SU-DHL-6 (cell line): ENCODE results near the gene SSR3.

Experiments
- H2AFZ ChIP-seq: fragments of 200-600 bp; sonication (generic); 2 replicates; pipeline ENCODE4 v1.6.1; 2014; ENCODE audit warnings: low read depth, mild to moderate bottlenecking, moderate library complexity, mixed read lengths, antibody characterized with exemption, low read length; ENCODE audit not compliant: severe bottlenecking
- H3F3A ChIP-seq: fragments of 200-600 bp; shearing (Covaris generic); 2 replicates; pipeline ENCODE4 v1.6.0; 2016; ENCODE audit warnings: antibody characterized with exemption, mild to moderate bottlenecking; ENCODE audit not compliant: insufficient read depth
- H3K27ac ChIP-seq: fragments of 200-600 bp; sonication (generic); 2 replicates; pipeline ENCODE4 v1.5.1; 2016; ENCODE audit warnings: low read depth, mild to moderate bottlenecking, low read length, moderate library complexity, mixed read lengths
- H3K27me3 ChIP-seq: fragments of 200-600 bp; sonication (generic), shearing (Covaris generic); 2 replicates; pipeline ENCODE4 v1.6.0; 2014; ENCODE audit warnings: mild to moderate bottlenecking, low read length
- H3K36me3 ChIP-seq: fragments of 200-600 bp; sonication (generic); 2 replicates; pipeline ENCODE4 v1.6.1; 2014; ENCODE audit warnings: mild to moderate bottlenecking, low read length, mixed read lengths
- H3K4me2 ChIP-seq: fragments of 300-600, 200-600 bp; shearing (Covaris generic), sonication (generic); 2 replicates; pipeline ENCODE4 v1.6.0; 2014; ENCODE audit warnings: low read length, low read depth, mild to moderate bottlenecking; ENCODE audit not compliant: poor library complexity, severe bottlenecking
- H3K4me3 ChIP-seq: fragments of 200-600 bp; sonication (generic); 2 replicates; pipeline ENCODE4 v1.5.1; 2014; ENCODE audit warnings: antibody characterized with exemption, low read length, mild to moderate bottlenecking, mixed read lengths; ENCODE audit not compliant: insufficient read depth, poor library complexity, severe bottlenecking
- H3K79me2 ChIP-seq: fragments of 200-600 bp; sonication (generic); 2 replicates; pipeline ENCODE4 v1.6.1; 2014; ENCODE audit warnings: mild to moderate bottlenecking, low read length, moderate library complexity; ENCODE audit not compliant: insufficient read depth
- H3K9ac ChIP-seq: fragments of 200-600 bp; sonication (generic); 2 replicates; pipeline ENCODE4 v1.7.0; 2014; ENCODE audit warnings: mild to moderate bottlenecking, low read length
- H3K9me2 ChIP-seq: fragments of 200-600 bp; sonication (generic); replicated peaks from 2 replicates; pipeline ENCODE4 v1.6.1; 2014; ENCODE audit warnings: low read length; ENCODE audit not compliant: insufficient read depth
- H3K9me3 ChIP-seq: fragments of 200-600 bp; sonication (generic); 2 replicates; pipeline ENCODE4 v1.6.1; 2014; ENCODE audit warnings: low read length, mixed read lengths; ENCODE audit not compliant: insufficient read depth
- H4K20me1 ChIP-seq: fragments of 200-600 bp; sonication (generic); 2 replicates; pipeline ENCODE4 v1.6.1; 2014; ENCODE audit warnings: low read depth, mild to moderate bottlenecking, antibody characterized with exemption, low read length, moderate library complexity, mixed read lengths
- EZH2phosphoT487 ChIP-seq: fragments of 200-600 bp; sonication (generic), shearing (Covaris generic); conservative IDR thresholded peaks from 2 replicates; pipeline ENCODE4 v1.6.1; 2018; ENCODE audit warnings: mild to moderate bottlenecking, antibody characterized with exemption, low read length, moderate library complexity, mixed read lengths
- TF ChIP-seq, protein P1 (sequence below): fragments of 200-600 bp; sonication (generic); IDR thresholded peaks from one replicate; pipeline ENCODE4 v1.5.1; 2017; ENCODE audit warnings: antibody characterized with exemption, mild to moderate bottlenecking, low read length, moderate library complexity; ENCODE audit not compliant: insufficient read depth, poor library complexity, severe bottlenecking

SSR3 gene

DNA sequence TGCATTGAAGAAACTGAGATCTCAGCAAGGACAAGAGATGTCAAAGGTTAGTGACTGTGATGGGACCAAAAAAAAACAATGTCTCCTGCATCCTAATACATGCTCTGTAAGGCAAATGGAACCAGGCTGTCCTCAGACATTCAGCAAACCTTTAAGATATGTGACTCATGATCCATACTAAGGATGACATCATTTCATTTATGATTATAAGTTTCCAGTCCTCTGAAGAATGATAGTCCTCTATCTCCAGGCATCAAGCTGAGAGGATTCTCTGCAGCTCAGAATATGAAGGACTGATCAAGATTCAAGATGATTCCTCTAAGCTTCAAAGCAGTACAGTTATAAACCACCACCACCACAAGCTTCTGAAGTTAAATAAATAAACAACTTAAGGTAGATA lies 47.6 kb downstream of the SSR3 start:
- no peaks in the 10 kb centered on the region for H3K27me3 ChIP-seq
- H3K27ac ChIP-seq = no peak overlapping the region
- no peaks in the 10 kb centered on the region for H4K20me1 ChIP-seq
- TF ChIP-seq, protein P1, sequence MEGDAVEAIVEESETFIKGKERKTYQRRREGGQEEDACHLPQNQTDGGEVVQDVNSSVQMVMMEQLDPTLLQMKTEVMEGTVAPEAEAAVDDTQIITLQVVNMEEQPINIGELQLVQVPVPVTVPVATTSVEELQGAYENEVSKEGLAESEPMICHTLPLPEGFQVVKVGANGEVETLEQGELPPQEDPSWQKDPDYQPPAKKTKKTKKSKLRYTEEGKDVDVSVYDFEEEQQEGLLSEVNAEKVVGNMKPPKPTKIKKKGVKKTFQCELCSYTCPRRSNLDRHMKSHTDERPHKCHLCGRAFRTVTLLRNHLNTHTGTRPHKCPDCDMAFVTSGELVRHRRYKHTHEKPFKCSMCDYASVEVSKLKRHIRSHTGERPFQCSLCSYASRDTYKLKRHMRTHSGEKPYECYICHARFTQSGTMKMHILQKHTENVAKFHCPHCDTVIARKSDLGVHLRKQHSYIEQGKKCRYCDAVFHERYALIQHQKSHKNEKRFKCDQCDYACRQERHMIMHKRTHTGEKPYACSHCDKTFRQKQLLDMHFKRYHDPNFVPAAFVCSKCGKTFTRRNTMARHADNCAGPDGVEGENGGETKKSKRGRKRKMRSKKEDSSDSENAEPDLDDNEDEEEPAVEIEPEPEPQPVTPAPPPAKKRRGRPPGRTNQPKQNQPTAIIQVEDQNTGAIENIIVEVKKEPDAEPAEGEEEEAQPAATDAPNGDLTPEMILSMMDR = no peak
- no peak for TF ChIP-seq EZH2phosphoT487
- no peak overlapping the region for H3K9ac ChIP-seq
- H2AFZ ChIP-seq = no peak overlapping the region
- H3K4me2 ChIP-seq = no peak overlapping the region
- H3K9me3 ChIP-seq = no peaks in the 10 kb centered on the region
- H3F3A ChIP-seq = no peaks in the 10 kb centered on the region
- H3K79me2 ChIP-seq = no peaks in the 10 kb centered on the region
- no peaks in the 10 kb centered on the region for H3K9me2 ChIP-seq
- H3K36me3 ChIP-seq = no peaks in the 10 kb centered on the region
- H3K4me3 ChIP-seq = no peak overlapping the region

DNA sequence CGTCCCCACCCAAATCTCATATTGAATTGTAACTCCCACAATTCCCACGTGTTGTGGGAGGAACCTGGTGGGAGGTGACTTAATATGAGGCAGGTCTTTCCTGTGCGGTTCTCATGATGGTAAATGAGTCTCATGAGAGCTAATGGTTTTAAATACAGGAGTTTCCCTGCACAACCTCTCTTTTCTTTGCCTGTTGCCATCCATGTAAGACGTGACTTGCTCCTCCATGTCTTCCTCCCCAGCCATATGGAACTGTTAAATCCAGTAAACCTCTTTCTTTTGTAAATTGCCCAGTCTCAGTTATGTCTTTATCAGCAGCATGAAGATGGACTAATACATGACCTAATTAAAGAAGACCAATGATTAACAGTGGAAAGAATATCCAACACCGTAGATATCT lies 56.6 kb downstream of the SSR3 start:
- H3F3A ChIP-seq = no peaks in the 10 kb centered on the region
- peaks cover 15% of the 10 kb centered on the region; the same call in 1 of the 2 replicates for H3K9me3 ChIP-seq
- no peaks in the 10 kb centered on the region for H3K79me2 ChIP-seq
- no peak overlapping the region for H3K4me3 ChIP-seq
- H3K36me3 ChIP-seq = no peaks in the 10 kb centered on the region
- no peak overlapping the region for H2AFZ ChIP-seq
- no peaks in the 10 kb centered on the region for H4K20me1 ChIP-seq
- TF ChIP-seq, protein P1 = no peak
- no peak for TF ChIP-seq EZH2phosphoT487
- H3K27me3 ChIP-seq = no peaks in the 10 kb centered on the region
- H3K27ac ChIP-seq = no peak overlapping the region
- H3K9ac ChIP-seq = no peak overlapping the region
- no peaks in the 10 kb centered on the region for H3K9me2 ChIP-seq
- no peak overlapping the region for H3K4me2 ChIP-seq

DNA sequence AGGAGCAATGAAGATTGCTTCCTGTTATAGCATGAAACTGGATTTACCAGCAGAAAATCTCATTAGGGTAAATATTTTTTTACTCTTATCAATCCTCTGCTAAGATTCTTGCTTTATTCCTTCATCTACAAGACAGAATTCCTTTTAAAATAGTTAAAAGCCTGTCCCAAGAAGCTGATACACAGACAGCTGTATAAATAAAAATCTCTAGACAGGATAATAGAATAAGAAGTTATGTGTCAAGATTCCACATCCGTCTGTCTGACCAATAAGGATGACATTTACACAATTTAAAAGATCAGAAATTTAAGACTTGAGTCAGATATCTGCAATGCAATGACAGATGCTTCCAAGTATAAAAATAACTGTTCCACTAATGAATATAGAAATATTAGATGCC lies 57.6 kb downstream of the SSR3 start:
- no peak overlapping the region for H3K4me2 ChIP-seq
- no peaks in the 10 kb centered on the region for H3F3A ChIP-seq
- no peaks in the 10 kb centered on the region for H4K20me1 ChIP-seq
- TF ChIP-seq, protein P1 = no peak
- TF ChIP-seq EZH2phosphoT487 = no peak
- no peak overlapping the region for H3K27ac ChIP-seq
- H2AFZ ChIP-seq = no peak overlapping the region
- H3K9me2 ChIP-seq = no peaks in the 10 kb centered on the region
- no peaks in the 10 kb centered on the region for H3K36me3 ChIP-seq
- peaks cover 15% of the 10 kb centered on the region; the same call in 1 of the 2 replicates for H3K9me3 ChIP-seq
- H3K27me3 ChIP-seq = no peaks in the 10 kb centered on the region
- no peaks in the 10 kb centered on the region for H3K79me2 ChIP-seq
- no peak overlapping the region for H3K9ac ChIP-seq
- no peak overlapping the region for H3K4me3 ChIP-seq

DNA sequence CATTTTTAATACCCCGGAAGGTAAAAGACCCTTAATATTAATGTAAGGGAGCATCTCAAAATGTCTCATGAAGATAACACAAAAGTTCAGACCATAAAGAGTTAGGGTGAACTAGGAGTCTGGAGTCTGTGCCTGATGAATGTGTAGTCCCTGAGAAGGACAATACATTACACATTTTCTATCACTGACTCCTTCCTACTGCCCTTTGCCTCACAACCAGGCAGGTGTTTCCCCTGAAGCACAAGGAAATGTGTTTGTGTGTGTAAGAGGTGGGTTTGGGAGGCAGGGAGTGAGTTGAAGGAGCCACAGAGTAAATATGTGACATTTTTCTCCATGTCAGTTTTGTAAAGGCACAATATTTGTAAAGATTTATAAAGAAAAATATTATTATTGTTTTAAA lies 59.1 kb downstream of the SSR3 start:
- TF ChIP-seq, protein P1 = no peak
- TF ChIP-seq EZH2phosphoT487 = no peak
- Histone ChIP-seq H3K79me2 (no peaks in the 10 kb centered on the region), H3K9me3 (peaks cover 15% of the 10 kb centered on the region; the same call in 1 of the 2 replicates), H4K20me1 (no peaks in the 10 kb centered on the region), H3F3A (no peaks in the 10 kb centered on the region), H3K9ac (no peak overlapping the region), H3K9me2 (no peaks in the 10 kb centered on the region), H3K27ac (no peak overlapping the region), H2AFZ (no peak overlapping the region), H3K27me3 (no peaks in the 10 kb centered on the region), H3K4me3 (no peak overlapping the region), H3K4me2 (no peak overlapping the region), H3K36me3 (no peaks in the 10 kb centered on the region)
